NCI-H1417 treated with DMSO at 0.1 percent for 48 hours (cell line): Measurements from ENCODE around the gene BABAM2.

Experiments
- DNase-seq: peaks from one replicate; lab custom pipeline; 2025; lab: John Stamatoyannopoulos, UW

The BABAM2 gene

DNA sequence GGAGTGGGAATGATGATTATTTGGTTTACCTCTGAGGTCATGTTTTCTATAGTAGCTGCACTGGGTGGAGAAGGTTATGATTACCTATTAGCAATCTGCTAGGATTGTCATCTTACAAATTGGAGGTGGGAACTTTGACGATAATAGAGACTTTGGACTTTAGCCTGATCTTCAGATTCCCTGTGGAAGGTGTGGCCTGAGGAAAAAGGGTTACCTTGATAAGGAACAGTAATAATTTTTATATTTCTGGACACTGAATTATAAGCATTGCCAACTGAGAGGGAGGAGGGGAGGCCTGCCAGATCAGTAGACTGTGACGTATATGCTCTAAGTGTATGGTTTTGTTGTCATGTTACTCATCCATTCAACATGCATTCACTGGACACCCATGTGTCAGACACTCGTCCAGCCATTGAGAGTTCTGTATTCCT lies 318.7 kb downstream of the BABAM2 start:
- DNase-seq = no peak

DNA sequence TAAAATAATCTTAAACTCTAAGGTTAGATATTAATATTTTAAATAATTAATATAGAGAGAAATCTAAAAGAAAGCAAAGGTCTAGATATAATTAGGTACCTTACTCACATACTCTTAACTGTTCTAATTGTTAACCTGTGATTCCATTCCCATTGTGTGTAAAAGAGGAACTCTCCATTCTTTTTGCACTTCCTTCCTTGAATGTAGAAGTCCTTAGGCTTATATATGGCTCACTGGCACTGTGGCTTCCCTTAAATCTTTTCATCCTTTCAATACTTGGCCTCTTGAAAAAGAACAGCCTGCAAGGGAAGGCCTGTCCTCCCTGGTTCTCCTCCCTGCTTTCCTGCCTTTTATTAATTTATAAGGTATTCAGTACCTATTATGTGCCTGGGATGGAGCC lies 319.3 kb downstream of the BABAM2 start:
- DNase-seq = no peak

DNA sequence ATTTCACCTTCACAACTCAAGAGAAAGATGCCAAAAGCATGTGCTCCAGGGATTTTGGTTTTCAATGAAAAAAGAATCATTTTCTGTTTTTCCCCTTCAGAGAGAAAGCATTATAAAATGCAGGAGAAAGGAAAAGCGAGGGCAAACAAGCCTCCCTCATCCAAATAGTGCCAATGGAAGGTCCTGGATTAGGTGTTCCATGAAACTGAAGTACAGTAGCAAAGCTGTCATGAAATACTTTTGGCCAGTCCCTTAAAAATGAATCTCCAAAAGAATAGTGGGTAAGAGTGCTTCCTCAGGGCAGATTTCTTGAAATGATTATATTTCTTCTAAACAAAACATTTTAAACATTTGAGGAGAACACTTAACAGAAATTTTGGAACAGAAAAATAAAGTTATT lies 320.0 kb downstream of the BABAM2 start:
- no peak for DNase-seq

DNA sequence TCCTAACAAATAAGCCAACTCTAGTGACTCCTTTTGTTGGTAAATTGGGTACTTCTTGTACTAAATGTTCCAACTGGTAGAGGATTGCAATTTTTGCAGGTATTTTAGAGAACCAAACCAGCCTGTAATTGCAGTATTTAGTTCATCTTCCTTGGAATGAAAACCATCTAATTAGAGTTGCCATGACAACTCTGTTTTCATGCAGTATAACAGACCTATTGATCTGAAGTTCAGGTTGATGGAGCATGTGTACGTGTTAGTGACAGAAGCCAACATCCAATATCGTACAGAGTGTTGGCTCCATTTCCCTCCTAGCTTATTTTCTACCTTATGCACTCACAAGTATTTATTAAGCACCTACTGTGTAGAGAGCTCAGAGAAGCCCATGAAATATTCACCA lies 325.8 kb downstream of the BABAM2 start:
- DNase-seq = no peak

DNA sequence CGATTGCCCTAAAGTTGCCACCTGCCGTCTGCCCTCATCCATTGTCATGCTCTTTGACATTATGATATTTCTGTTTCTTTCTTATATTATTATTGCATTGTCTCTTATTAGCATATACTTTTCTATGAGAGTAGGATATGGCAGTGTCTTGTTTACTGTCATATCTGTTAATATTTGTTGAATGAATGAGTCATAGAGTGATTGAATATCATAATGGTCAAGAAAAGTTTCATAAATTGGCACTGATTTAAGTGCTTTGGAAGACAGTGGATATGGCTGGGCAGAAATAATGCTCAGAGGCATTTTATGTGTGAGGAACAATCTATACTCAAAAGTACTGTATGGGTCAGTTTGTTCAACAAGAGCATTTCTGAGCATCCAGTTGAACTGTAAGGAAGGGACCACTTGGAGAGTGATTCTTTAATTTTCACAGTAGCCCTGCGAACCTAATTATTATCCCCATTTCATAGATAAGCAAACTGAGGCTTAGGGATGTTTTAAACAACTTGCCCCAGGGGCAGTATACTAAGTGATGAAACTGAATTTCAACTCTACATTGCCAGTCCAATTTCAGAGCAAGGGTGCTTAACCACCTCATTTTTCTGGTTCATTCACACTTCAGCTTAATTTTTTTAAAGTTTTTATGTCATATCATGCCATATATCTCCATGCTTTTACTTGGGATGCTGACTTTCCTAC lies 326.7 kb downstream of the BABAM2 start:
- no peak for DNase-seq

DNA sequence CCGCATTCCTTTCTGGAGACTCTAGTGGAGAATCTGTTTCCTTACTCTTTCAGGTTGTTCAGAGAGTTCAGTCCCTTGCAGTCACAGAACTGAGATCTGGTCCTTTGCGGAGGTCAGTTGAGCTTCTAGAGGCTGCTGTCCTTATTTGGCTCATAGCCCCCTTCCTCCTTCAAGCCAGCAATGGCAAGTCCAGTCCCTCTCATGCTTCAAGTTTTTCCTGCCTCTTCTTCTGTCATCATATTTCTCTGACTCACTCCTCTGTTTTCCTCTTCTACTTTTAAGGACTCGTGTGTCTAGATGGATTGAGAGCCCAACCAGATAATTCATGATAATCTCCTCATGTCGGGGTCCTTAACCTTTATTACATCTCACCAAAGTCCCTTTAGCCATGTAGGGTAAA lies 328.6 kb downstream of the BABAM2 start:
- DNase-seq = no peak

DNA sequence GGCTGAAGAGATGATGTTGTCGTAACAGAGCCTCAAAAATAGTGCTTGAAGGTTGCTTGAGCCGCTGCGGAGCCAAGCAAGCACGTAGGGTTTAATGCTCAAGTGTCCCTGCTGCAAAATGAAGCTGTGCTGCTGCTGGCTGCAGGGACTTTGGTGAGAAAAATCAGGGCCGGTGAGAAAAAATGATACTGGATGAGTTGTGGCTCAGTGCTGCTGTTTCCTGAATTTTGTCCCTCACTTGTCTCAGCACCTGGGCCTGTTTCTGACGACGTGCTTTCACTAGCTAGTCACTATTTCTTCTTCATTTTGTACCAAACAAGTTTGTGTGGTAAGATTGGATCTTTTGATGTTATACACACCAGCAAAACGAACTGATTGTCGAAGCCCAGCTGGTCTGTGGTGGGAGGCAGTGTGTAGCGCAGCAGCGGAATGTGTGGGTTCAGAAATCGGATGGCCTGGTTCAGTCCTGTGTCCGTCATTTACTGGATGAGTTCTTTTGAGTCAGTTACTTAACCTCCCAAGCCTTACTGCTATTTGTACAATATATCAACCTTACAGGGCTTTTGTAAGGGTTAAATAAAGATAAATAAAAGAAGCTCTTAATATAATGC lies 329.3 kb downstream of the BABAM2 start:
- DNase-seq = no peak

DNA sequence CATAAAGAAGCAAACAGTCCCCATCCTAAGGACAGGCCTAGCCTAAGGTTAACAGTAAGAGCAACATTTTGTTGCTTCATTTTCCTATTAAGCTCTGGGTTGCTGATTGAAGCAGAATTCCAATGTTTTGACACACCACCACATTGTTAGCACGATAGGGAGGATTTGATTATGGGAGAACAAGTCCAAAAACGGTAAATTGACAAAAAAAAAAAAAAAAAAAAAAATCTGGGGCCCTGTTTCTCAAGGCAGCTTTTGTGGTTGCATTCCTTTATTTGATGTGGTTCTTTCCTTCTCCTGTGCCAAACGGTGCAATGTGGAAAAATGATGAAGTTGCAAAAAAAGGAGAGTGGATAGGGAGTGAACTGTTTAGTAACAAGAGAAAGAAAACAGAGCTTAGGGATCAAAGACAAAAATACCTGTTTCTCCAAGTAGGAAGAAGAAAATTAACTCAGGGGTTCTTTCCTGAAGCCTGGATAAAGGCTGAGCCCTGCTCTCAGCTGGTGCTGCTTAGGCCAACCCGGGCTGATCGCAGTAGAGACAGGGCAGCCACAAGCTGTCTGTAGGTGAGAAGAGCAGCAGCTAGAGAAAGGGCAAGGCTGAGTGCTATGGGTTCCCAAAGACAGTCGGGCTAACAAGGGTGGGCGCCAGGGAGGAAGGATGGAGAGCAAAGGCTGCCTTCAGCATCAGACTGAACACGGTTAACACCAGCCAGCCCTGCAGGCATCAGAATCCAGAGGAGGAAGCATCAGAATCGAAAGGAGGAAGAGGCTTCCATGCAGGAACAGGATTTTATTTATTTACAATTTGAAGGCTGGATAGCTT lies 334.3 kb downstream of the BABAM2 start:
- no peak for DNase-seq

DNA sequence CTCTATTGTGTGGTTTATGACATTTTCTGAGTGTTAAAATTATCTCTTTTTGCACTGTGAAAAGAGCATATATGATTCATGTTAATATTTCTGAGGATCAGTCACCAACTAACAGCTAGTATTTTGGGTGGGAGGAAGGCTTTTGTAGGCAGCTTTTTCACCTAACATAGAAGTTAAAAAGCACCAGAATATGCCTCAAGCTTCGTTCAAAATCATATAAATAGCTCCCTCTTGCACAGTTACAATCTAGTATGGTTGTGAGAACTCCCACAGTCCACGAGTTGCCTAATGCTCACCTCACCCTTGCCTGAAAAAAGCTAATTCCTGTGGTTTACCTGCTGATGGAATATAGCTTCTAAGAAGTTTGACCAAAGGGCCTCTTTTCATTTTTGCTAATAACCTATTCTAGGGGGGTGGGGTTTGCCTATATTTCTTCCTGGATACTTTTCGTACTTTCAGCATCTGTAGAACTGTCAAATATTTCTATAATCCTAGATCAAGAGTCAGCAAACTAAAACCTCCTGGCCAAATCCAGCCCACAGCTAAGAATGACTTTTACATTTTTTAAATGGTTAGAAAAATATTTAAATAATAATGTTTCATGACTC lies 335.0 kb downstream of the BABAM2 start:
- DNase-seq = no peak

DNA sequence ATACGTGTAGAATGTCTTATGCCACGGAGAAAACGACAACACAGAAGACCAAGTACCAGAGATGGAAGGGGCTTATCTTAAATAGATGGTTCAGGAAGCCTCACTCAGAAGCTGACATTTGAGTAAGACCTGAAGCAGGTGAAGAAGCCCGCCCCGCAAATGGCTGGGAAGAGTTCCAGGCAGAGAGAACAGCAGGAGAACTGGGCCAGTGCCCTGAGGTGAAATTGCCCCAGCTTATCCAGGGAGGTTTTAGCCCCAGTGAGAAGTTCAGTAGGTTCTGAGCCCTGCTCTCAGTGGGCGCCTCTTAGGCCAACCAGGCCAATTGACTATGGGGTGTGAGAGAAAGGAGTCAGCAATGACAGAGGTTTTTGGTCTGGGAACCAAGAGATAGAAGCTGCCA lies 336.0 kb downstream of the BABAM2 start:
- no peak for DNase-seq

DNA sequence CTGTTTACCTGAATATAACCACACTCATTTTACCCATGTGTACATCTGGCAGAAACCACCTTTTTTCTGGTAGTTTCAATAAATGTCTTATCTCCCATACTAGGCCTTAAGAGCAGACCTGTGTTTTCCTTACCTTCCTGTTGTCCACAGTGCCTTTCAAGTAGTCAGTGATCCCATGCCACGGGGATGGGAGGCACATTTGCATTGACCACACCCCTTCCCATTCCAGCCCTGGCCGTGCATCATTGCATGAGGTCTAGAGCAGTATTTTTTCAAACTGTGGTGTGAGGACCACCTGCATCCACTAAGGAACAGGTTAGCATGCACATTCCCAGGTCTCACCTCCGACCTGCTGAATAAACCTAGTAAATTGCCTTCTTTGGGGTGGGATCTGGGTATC lies 337.0 kb downstream of the BABAM2 start:
- DNase-seq = no peak

DNA sequence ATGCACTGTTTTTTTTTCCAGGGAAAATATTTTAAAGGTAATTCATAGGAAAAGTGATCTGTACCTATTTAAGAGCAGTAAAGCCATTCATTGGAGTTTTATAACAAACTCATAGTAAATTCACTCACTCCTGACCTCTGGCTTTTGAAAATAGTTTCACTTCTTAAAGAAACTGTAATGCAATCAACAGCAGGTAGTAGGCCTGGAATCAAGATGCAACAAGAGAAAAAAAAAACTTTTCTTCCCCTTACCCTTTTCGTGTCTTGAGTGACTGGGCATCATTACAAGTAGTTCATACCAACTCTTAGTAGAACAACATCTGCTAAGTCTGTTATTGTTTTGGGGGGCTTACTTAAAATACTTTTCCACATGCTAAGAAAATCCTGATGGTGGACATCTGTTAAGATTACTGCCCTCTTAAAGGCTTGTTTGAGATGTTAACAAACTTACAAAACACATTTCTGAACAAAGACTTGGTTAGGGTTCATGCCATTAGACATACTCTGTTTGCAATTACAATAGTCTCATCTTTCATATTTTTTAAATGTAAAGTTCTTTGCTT lies 338.0 kb downstream of the BABAM2 start:
- no peak for DNase-seq

DNA sequence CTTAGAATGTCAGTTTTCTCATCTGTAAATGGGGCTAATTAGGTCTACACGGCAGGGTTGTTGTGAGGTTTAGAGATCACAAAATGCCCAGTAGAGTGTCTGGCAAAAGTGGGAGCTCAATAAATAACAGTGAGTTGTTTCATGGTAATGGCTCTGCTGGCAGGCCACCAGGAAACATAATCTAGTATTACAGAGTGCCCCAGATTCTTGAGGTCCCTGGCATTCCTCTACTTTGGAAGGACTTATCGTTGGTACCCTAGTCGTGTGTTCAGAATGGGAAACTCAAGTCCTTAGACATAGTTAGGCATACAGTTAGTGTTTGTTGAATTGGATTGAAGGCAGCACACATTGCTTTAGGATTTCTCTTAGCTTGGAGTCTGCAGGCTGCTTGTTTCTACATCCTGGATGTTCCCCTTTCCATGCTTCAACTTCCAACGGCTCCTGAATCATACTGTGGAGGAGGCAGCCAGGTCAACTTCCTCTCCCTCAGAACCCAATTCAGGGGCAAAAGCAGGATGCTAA lies 340.6 kb downstream of the BABAM2 start:
- DNase-seq = no peak

DNA sequence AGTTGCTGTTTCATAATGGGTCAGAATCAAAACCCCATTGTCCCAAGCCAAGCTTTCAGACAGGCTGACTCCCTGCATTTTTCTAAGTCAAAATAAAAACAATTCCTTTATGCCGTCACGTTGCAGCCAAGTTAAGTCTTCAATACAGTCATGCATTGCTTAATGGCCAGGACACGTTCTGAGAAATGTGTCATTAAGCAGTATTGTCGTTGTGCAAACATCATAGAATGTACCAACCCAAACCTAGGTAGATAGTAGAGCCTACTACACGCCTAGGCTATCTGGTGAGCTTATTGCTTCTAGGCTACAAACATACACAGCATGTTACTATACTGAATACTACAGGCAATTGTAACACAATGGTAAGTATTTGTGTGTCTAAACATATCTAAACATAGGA lies 341.8 kb downstream of the BABAM2 start:
- no peak for DNase-seq

DNA sequence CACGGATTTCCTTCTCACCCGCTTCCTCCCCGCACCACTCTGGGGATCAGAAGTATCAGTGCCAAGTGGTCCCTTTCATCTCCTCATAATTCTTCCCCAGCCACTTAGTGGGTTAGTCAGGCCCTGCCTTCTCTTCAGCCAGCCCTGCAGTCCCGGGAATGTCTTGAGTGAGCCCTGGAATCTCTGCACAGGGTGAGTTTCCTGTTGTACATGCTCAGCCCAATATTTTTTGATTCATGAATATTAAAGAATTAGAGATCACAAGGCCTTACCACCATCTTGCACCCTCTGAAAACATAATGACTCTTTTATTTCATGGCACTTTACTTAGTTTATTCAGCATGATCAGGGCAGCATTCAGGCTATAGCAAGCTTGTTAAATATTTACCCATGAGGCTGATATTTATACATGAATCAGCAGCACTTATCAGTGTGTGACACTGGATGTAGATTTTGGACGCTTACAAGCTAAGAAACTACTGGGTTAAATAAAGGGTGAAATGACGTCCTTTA lies 342.7 kb downstream of the BABAM2 start:
- no peak for DNase-seq

DNA sequence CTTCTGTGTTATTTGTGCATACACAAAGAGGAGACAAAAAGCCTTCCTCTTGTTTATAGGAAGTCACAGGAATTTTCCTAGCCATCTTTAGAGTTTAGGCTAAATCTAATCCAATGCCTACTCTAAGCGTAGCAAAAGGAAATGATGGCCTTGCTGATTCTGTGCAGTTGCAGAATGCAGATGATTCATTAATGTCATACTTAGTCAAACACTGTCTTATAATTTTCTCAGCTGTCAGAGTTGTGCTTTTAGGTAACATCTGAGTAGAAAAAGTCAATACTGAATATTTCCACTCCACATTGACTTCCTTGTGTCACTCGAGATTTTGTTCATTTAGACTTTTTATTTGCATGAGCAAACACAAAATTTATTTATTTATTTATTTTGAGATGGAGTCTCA lies 344.3 kb downstream of the BABAM2 start:
- DNase-seq = no peak

DNA sequence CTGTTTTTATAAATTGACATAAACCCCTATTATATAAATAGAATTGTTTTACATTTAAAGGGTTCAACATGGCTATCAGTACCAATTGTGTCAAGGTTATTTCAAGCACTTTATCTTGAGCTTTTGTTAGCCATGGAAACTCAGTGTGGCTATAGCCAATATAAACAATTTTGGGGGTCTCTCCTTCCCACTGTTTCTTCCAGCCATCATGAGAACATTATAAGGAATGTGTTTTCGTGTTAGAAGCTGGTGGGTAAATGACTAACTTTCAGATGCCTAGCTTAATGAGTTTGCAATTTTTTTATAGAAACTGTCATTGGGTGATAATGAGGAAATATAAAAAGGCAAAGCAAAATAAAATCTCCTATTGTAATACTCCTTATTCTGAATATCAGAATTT lies 348.7 kb downstream of the BABAM2 start:
- DNase-seq = no peak

DNA sequence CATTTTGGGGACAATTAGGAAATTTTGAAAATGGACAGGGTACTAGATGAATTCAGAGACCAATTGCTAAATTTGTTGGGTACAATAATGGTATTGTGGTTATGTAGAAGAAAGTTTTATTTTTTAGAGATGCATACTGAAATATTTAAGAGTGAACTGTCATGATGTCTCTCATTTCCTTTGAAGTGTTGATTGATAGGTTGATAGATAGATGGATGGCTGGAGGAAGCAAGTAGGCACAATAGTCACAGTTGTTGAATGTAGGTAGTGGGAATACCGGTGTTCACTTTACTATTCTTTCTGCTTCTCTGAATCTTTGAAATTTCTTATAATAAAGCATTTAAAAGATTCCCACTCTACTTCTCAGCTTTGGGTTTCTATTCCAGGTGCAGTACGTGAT lies 350.4 kb downstream of the BABAM2 start:
- DNase-seq = no peak

DNA sequence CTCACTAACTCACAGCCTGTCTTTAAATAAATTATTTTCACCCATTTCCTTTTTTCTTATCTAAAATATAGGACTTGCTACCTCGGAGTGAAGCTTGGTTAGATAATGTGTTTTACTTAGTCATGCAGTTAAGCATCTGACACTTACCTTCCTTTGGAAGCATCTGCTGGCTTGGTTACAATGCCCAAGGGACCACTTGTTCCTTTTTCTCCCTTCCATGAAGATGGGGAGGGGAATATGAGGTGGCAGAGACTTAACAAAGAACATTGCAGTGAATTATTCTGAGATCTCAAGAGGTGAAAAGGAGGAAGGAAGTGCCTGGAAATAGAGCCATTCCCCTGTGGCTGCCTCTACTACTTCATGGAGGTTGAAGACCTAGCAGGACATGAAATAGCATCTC lies 356.8 kb downstream of the BABAM2 start:
- DNase-seq = no peak

DNA sequence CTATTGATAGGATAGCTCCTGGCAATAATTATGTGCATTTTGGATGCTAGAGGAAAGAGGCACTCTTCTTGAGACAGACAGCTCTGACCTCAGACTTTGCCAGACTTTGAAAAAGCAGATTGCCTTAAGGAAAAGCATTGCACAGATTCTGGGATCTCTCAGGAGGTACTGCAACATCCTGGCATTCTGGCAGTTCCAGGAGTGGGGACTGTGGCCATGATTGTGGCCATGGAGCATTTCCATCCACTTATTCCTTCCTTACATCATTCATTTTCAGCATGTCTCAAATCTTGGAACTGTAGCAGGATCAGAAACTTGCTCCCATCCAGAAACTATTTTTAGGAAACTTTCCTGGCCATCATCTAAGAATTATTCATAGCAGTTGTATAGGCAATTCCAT lies 357.2 kb downstream of the BABAM2 start:
- no peak for DNase-seq

DNA sequence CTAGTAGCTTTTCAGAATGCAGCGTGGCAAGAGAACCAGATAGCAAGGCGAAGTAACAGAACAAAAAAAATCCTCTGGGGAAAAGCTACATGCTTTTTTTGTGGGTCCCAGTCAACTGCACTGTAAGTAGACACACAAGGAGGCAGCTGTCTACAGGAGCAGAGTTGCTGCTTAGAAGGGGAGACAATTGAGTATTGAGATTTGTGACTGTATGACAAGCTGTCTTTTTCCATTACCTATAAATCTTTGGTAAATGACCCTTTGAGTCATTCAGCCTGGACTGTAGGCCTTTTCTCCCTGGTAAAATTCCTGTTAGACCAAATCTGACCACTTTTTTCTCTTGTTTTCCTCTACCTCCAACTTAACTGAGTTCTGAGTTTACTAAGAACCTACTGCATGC lies 358.0 kb downstream of the BABAM2 start:
- no peak for DNase-seq

DNA sequence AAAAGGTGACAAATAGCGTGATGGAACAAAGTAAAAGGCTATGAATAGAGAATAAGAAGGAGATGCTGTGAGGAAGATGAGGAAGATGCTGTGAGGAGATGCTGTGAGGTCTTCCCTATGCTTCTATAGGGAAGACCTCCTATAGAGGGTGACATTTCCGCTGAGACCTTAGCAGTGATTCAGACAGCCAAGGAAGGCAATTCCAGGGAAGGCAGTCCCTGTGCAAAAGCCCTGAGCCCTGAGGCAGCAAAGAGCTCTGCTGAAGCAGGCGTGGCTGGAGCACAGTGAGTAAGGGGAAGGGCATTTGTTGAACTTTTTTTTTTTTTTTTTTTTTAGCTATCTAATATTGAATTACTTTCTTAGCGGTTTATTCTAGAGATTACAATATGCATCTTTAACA lies 359.5 kb downstream of the BABAM2 start:
- DNase-seq = no peak
